WTC11 (cell line): ENCODE results near the gene CEP152. TPM values are rescaled to one million over a fixed set of nuclear protein-coding genes. Genes with fewer than 3 reads are reported as not detected.

ENCODE experiments used
- ATAC-seq: fragments of 200-7000 bp; cut with Tn5 transposase; 2 replicates; pipeline ENCODE4 v1.10.0; 2021; ENCODE audit warnings: mild to moderate bottlenecking, moderate library complexity
- CTCF ChIA-PET: fragments of 300-600 bp; sonication (Branson Sonifier 250); formaldehyde crosslinking; loops from one replicate; lab custom pipeline; 2021; ENCODE audit warnings: antibody characterized with exemption; lab: Charles Lee
- POLR2A ChIA-PET: fragments of 350-600 bp; sonication (Branson Sonifier 250); formaldehyde crosslinking; loops from one replicate; lab custom pipeline; 2021; ENCODE audit warnings: antibody characterized with exemption; lab: Charles Lee
- DNase-seq: peaks from one replicate; pipeline ENCODE4 v3.0.0; 2021; ENCODE audit warnings: low spot score
- H3K27ac Mint-ChIP-seq: 2 replicates; pipeline ENCODE4 v1.8.0; 2021; ENCODE audit warnings: mixed read lengths
- H3K27me3 Mint-ChIP-seq: 2 replicates; pipeline ENCODE4 v1.8.0; 2021; ENCODE audit warnings: low read depth, mild to moderate bottlenecking, moderate library complexity, mixed read lengths
- H3K36me3 Mint-ChIP-seq: 2 replicates; pipeline ENCODE4 v1.8.0; 2021; ENCODE audit warnings: mixed read lengths
- H3K4me1 Mint-ChIP-seq: 2 replicates; pipeline ENCODE4 v1.8.0; 2022; ENCODE audit warnings: mixed read lengths
- H3K4me3 Mint-ChIP-seq: 2 replicates; pipeline ENCODE4 v1.8.0; 2021; ENCODE audit warnings: mild to moderate bottlenecking, moderate library complexity, mixed read lengths
- H3K9me3 Mint-ChIP-seq: 2 replicates; pipeline ENCODE4 v1.8.0; 2021; ENCODE audit warnings: mixed read lengths
- ARID4B ChIP-seq: sonication (generic); formaldehyde crosslinking; IDR thresholded peaks from 2 replicates; pipeline ENCODE4 v1.8.0; 2023; ENCODE audit warnings: missing genetic modification reagents, mild to moderate bottlenecking, borderline replicate concordance
- ATF1 ChIP-seq: sonication (generic); formaldehyde crosslinking; IDR thresholded peaks from 2 replicates; pipeline ENCODE4 v1.8.1; 2023; ENCODE audit warnings: mild to moderate bottlenecking, moderate library complexity, missing genetic modification reagents
- ATF3 ChIP-seq: sonication (generic); formaldehyde crosslinking; conservative IDR thresholded peaks from 2 replicates; pipeline ENCODE4 v1.8.1; 2022; ENCODE audit warnings: mild to moderate bottlenecking, missing genetic modification reagents
- CBFB ChIP-seq: sonication (generic); formaldehyde crosslinking; IDR thresholded peaks from 2 replicates; pipeline ENCODE4 v1.8.1; 2022; ENCODE audit warnings: mild to moderate bottlenecking, low read depth, missing genetic modification reagents
- CDX4 ChIP-seq: fragments of 250-450 bp; sonication (Bioruptor Pico); IDR thresholded peaks from 2 replicates; pipeline ENCODE4 v1.9.0; 2021; ENCODE audit warnings: moderate library complexity, mild to moderate bottlenecking, inconsistent platforms, borderline replicate concordance
- CREB1 ChIP-seq: sonication (generic); formaldehyde crosslinking; IDR thresholded peaks from 2 replicates; pipeline ENCODE4 v1.8.0; 2023; ENCODE audit warnings: mild to moderate bottlenecking, missing genetic modification reagents
- EMX1 ChIP-seq: fragments of 250-450 bp; sonication (Bioruptor Pico); IDR thresholded peaks from 2 replicates; pipeline ENCODE4 v1.8.0; 2021; ENCODE audit warnings: mild to moderate bottlenecking
- HMGXB4 ChIP-seq: sonication (generic); formaldehyde crosslinking; IDR thresholded peaks from 2 replicates; pipeline ENCODE4 v1.8.1; 2023; ENCODE audit warnings: mild to moderate bottlenecking, moderate library complexity, missing genetic modification reagents
- JUN ChIP-seq: sonication (generic); formaldehyde crosslinking; IDR thresholded peaks from 2 replicates; pipeline ENCODE4 v1.8.0; 2023; ENCODE audit warnings: mild to moderate bottlenecking, missing genetic modification reagents
- MXD4 ChIP-seq: fragments of 250-450 bp; sonication (Bioruptor Pico); IDR thresholded peaks from 2 replicates; pipeline ENCODE4 v1.8.0; 2021; ENCODE audit warnings: mild to moderate bottlenecking, moderate library complexity, borderline replicate concordance
- MYBL2 ChIP-seq: sonication (generic); formaldehyde crosslinking; IDR thresholded peaks from 2 replicates; pipeline ENCODE4 v1.8.1; 2023; ENCODE audit warnings: mild to moderate bottlenecking, moderate library complexity, missing genetic modification reagents
- NFE2L1 ChIP-seq: sonication (generic); formaldehyde crosslinking; IDR thresholded peaks from 2 replicates; pipeline ENCODE4 v1.8.1; 2023; ENCODE audit warnings: missing genetic modification reagents
- TEAD1 ChIP-seq: sonication (generic); formaldehyde crosslinking; IDR thresholded peaks from 2 replicates; pipeline ENCODE4 v1.8.0; 2022; ENCODE audit warnings: mild to moderate bottlenecking, missing genetic modification reagents
- ZMAT4 ChIP-seq: fragments of 250-450 bp; sonication (Bioruptor Pico); IDR thresholded peaks from 2 replicates; pipeline ENCODE4 v1.9.0; 2021; ENCODE audit warnings: mild to moderate bottlenecking
- ZNF317 ChIP-seq: sonication (generic); formaldehyde crosslinking; IDR thresholded peaks from 2 replicates; pipeline ENCODE4 v1.8.1; 2023; ENCODE audit warnings: low read depth, mild to moderate bottlenecking, moderate library complexity, missing genetic modification reagents, borderline replicate concordance
- ZNF423 ChIP-seq: fragments of 250-450 bp; sonication (Bioruptor Pico); IDR thresholded peaks from 2 replicates; pipeline ENCODE4 v2.1.2; 2022; ENCODE audit warnings: mild to moderate bottlenecking, moderate library complexity
- total RNA-seq: library from RNA; stranded (reverse); gene quantifications from 3 replicates; pipeline ENCODE4 v1.2.3, GENCODE V29; 2021
- TF ChIP-seq, protein P1 (sequence below): fragments of 200-600 bp; IDR thresholded peaks from 2 replicates; pipeline ENCODE4 v1.8.0; 2022; ENCODE audit warnings: antibody characterized with exemption
- TF ChIP-seq, protein P2 (sequence below): fragments of 250-450 bp; sonication (Bioruptor Pico); IDR thresholded peaks from 2 replicates; pipeline ENCODE4 v2.1.2; 2022; ENCODE audit warnings: mild to moderate bottlenecking, moderate library complexity
- TF ChIP-seq, protein P3 (sequence below): sonication (generic); formaldehyde crosslinking; IDR thresholded peaks from 2 replicates; pipeline ENCODE4 v1.8.0; 2022; ENCODE audit warnings: mild to moderate bottlenecking, missing genetic modification reagents
- TF ChIP-seq, protein P4 (sequence below): sonication (generic); formaldehyde crosslinking; IDR thresholded peaks from 2 replicates; pipeline ENCODE4 v1.8.1; 2023; ENCODE audit warnings: mild to moderate bottlenecking, missing genetic modification reagents

The CEP152 gene
- total RNA-seq, 1 experiment from 2014 or later: 16.7 TPM

GRCh38 chr15:48859426-48859825, 48.6 kb upstream of the CEP152 start:
- no peak for ATAC-seq
- Mint-ChIP-seq H3K9me3 (no peaks in the 10 kb centered on the region), H3K27ac (no peak overlapping the region), H3K4me1 (peaks cover 36% of the 10 kb centered on the region), H3K4me3 (no peak overlapping the region), H3K36me3 (no peaks in the 10 kb centered on the region), H3K27me3 (no peaks in the 10 kb centered on the region)
- ChIA-PET CTCF (interaction anchor here (4.1 kb wide), 1 partner anchor 116 kb away, joined by 68 read pairs; no protein-coding TSS in a partner anchor), POLR2A (no interaction called here)
- DNase-seq: no peak
- TF ChIP-seq JUN (CRISPR knock-in tag) (no peak), CREB1 (CRISPR knock-in tag) (no peak), TEAD1 (CRISPR knock-in tag) (no peak), ZMAT4 (no peak), ATF1 (CRISPR knock-in tag) (no peak), MYBL2 (no peak), ZNF317 (no peak)
- TF ChIP-seq, protein P1, sequence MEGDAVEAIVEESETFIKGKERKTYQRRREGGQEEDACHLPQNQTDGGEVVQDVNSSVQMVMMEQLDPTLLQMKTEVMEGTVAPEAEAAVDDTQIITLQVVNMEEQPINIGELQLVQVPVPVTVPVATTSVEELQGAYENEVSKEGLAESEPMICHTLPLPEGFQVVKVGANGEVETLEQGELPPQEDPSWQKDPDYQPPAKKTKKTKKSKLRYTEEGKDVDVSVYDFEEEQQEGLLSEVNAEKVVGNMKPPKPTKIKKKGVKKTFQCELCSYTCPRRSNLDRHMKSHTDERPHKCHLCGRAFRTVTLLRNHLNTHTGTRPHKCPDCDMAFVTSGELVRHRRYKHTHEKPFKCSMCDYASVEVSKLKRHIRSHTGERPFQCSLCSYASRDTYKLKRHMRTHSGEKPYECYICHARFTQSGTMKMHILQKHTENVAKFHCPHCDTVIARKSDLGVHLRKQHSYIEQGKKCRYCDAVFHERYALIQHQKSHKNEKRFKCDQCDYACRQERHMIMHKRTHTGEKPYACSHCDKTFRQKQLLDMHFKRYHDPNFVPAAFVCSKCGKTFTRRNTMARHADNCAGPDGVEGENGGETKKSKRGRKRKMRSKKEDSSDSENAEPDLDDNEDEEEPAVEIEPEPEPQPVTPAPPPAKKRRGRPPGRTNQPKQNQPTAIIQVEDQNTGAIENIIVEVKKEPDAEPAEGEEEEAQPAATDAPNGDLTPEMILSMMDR: no peak
- TF ChIP-seq, protein P2, sequence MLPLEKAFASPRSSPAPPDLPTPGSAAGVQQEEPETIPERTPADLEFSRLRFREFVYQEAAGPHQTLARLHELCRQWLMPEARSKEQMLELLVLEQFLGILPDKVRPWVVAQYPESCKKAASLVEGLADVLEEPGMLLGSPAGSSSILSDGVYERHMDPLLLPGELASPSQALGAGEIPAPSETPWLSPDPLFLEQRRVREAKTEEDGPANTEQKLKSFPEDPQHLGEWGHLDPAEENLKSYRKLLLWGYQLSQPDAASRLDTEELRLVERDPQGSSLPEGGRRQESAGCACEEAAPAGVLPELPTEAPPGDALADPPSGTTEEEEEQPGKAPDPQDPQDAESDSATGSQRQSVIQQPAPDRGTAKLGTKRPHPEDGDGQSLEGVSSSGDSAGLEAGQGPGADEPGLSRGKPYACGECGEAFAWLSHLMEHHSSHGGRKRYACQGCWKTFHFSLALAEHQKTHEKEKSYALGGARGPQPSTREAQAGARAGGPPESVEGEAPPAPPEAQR (CRISPR knock-in tag): no peak

DNA sequence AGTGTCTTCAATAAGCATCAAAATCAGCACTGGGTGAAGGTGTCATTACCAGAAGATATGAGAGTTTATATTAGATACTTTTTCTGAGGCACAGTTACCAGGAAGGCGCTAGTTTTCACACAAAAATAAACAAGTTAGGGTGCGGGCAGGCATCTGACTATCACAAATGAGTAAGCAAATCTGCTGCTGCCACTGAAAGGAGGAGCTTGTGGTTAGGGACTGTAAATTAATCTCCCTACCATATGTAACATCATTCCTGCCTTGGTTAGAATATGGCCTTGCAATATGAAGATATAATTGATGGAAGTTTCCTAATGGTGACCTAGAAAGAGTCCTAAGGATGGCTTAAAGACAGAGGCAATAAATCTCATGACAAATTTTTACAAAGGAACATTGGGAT, 47.5 kb upstream of the CEP152 start:
- DNase-seq (no peak), ATAC-seq (no peak)
- ChIA-PET CTCF (interaction anchor here (1.6 to 3.6 kb wide), 2 partner anchors 114 to 117 kb away, joined by 4 to 16 read pairs; no protein-coding TSS in a partner anchor), POLR2A (no interaction called here)
- TF ChIP-seq, protein P3, sequence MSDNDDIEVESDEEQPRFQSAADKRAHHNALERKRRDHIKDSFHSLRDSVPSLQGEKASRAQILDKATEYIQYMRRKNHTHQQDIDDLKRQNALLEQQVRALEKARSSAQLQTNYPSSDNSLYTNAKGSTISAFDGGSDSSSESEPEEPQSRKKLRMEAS (CRISPR knock-in tag): no peak
- TF ChIP-seq MXD4 (CRISPR knock-in tag) (no peak), ARID4B (CRISPR knock-in tag) (no peak), CBFB (CRISPR knock-in tag) (no peak), CDX4 (CRISPR knock-in tag) (no peak), ZNF423 (CRISPR knock-in tag) (no peak), EMX1 (CRISPR knock-in tag) (no peak), NFE2L1 (CRISPR knock-in tag) (no peak), HMGXB4 (no peak), ZNF317 (no peak), ATF3 (CRISPR knock-in tag) (no peak)
- TF ChIP-seq, protein P4, sequence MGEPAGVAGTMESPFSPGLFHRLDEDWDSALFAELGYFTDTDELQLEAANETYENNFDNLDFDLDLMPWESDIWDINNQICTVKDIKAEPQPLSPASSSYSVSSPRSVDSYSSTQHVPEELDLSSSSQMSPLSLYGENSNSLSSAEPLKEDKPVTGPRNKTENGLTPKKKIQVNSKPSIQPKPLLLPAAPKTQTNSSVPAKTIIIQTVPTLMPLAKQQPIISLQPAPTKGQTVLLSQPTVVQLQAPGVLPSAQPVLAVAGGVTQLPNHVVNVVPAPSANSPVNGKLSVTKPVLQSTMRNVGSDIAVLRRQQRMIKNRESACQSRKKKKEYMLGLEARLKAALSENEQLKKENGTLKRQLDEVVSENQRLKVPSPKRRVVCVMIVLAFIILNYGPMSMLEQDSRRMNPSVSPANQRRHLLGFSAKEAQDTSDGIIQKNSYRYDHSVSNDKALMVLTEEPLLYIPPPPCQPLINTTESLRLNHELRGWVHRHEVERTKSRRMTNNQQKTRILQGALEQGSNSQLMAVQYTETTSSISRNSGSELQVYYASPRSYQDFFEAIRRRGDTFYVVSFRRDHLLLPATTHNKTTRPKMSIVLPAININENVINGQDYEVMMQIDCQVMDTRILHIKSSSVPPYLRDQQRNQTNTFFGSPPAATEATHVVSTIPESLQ (CRISPR knock-in tag): no peak
- peaks cover 36% of the 10 kb centered on the region for H3K4me1 Mint-ChIP-seq
- no peak overlapping the region for H3K4me3 Mint-ChIP-seq
- H3K27ac Mint-ChIP-seq: no peak overlapping the region
- no peaks in the 10 kb centered on the region for H3K27me3 Mint-ChIP-seq
- H3K36me3 Mint-ChIP-seq: no peaks in the 10 kb centered on the region
- H3K9me3 Mint-ChIP-seq: peaks cover 4% of the 10 kb centered on the region; the same call in 1 of the 2 replicates
